HG03354 (cell line): Measurements from ENCODE around the gene FAM83G.
"Not testable (repeated sequence)": the region's sequence is repeated elsewhere in the genome, so short reads cannot be mapped to it uniquely, and the experiment has no call there.

ENCODE experiments used
- ATAC-seq: cut with Tn5 transposase; IDR thresholded peaks from one replicate; pipeline ENCODE4 v1.9.1; 2021; ENCODE audit warnings: mild to moderate bottlenecking; ENCODE audit not compliant: unreplicated experiment, poor library complexity, severe bottlenecking

Gene FAM83G

DNA sequence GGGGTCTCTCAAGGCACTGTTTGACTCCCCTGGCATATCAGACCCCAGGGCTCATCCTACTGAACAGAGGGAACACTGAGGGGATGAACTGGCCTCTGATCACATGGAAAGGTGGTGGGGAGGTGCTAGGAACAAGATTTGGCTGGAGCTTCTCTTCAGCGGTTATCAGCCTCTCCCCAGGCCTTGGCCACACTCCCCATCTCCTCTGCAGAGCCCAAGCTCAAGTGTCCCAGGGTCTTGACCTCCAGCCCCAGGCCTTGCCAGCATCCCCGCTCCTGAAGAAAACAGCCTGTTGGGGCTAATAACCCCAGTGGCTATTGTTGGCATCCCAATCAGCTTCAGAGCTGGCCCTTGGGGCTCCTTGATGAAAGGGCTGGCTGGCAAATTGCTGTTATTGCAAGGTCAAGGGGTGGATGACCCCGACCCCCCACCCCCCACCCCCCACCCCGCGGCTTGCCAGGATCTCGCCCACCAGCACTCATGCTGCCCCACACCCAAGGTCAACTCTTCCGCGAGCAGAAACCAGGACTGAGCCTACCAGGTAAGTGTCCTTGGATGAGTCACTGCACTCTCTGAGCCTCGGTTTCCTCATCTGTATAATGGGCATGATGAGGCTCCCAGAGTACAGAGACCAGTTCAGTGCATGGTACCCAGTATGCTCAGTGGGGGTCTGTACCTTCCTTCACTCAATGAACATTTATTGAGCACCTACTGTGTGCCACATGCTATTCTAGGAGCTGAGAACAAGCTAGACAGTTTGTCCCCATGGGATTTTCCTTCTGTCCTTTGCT, 18.8 kb upstream of the FAM83G start:
- ATAC-seq: no peak

DNA sequence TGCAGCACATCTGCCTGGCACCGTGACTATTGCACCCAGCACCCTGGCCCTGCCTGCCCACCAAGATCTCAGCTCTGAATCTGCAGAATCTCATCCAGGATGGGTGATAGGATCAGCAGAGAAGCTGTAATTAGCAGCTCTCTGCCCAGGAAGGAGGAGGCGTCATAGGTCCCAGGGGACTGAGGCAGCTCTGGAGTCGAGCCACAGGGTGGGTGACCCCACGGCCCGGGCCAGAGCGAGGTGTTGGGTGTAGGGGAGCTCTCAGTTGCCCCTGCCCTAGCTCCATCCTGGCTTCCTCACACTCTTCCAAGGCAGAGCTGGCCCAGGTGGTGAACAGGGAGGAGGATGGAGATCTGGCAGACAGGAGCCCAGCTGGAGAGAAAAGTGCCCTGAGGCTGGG, 18.2 kb upstream of the FAM83G start:
- ATAC-seq: no peak

DNA sequence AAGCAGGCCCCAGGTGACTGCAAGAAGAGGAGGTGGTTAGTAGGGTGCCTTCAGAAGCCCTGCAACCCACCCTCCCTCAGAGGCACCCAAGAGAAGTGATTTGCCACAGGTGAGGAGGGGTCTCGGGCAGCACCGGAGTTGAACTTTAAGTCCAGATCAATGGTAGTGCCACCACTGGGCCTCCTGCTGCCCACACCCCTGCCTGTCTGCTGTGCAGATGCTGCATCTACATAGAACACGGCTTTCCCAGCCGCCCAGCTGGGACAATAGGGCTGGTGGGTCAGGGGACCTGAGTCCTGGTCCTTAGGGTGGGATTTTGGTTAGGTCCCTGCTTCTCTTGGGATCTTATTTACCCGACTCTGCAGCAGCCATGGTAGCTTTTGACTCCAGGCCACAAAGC, 17.6 kb upstream of the FAM83G start:
- no peak for ATAC-seq

DNA sequence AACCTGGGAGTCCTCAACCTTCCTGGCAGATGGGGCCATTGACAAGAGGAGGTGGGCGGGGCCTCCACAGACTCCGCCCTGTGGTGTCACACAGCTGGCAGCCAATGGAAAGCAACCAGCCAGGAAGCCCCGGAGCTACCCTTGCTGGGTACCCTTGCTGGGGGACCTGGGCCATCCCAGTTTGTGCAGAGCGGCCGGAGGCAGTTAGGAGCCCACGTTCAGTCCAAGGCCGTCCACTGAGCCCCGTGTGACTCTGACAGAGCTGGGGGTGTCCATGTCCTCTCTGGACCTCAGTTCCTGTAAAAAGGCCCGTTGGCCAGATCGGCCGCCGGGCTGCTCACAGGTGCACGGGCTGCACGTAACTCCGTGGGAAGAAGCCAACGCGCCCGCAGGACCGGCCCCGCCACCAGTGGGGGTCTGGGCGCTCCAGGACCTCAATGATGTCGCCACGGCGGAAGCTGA, 17.1 kb upstream of the FAM83G start:
- no peak for ATAC-seq

DNA sequence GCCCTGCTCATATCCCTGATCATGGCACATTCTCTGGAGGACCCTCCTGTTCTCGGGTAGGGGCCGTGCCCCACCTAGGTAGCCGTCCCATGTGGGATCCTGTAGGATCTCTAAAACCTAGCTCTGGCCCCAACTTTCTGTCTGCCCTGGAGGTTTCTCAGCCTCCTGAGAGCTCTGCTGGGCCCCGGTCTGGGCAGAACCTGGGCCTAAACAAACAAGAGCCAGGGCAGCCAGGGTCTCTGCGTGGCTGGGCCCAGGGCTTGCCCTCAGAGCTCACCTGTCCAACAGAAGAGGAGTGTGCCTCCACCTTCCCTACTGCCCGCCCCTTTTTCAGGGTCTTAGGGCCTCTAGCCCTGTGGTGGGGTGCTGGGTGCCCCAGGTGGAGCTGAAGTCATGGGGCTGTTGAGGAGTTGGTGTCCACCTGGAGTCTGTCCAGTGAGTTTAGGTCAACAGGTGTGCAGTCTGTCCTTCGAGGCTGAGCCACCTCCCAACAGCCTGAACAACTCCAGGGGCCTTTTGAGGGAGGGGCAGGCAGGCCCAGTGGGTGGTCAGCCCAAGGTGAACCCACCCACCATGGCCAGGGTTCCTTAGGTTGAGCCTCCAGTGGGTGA, 16.6 kb upstream of the FAM83G start:
- not testable (repeated sequence) for ATAC-seq

DNA sequence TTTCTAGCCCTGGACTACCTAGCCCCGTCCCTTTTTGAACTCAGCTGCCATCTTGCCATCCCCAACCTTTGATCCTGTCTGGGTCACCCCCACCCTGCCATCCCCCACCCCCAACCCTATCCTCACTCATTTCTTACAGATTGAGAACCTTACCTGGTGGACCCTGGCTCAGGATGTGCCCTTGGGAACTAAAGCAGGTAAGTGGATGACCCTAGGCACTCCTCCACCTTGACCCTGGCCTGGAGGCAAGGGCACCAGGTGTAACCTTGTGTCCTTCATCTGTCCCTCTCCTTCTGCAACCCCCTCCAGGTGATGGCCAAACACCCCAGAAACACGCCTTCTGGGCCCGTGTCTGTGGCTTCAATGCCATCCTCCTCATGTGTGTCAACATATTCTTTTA, 15.5 kb upstream of the FAM83G start:
- no peak for ATAC-seq

DNA sequence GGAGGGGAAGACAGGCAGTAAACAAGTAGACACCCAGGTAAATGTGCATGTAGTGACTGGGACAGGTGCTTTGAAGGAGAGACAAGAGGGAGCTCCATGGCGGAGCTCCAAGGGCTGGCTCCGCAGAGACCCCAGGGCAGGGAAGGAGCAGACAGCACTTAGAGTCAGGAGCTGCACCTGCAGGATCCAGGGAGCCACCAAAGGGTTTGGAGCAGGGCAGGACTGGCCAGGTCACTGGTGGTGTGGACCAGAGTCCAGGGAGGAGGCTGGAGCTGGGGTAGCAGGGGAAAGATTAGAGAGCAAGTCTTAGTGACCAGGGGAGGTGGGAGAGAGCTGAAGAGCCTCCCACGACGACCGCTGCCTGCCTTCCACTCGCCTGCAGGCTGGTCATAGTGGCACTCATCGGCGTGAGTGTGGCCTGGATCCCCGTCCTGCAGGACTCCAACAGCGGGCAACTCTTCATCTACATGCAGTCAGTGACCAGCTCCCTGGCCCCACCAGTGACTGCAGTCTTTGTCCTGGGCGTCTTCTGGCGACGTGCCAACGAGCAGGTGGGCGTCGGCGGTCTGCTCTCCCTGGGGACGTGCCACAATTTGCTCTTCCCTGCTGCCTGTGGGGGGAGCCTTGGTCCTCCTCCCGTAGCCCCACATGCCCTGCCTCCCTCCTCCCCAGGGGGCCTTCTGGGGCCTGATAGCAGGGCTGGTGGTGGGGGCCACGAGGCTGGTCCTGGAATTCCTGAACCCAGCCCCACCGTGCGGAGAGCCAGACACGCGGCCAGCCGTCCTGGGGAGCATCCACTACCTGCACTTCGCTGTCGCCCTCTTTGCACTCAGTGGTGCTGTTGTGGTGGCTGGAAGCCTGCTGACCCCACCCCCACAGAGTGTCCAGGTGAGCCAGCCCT, 14.7 kb upstream of the FAM83G start:
- ATAC-seq: no peak

DNA sequence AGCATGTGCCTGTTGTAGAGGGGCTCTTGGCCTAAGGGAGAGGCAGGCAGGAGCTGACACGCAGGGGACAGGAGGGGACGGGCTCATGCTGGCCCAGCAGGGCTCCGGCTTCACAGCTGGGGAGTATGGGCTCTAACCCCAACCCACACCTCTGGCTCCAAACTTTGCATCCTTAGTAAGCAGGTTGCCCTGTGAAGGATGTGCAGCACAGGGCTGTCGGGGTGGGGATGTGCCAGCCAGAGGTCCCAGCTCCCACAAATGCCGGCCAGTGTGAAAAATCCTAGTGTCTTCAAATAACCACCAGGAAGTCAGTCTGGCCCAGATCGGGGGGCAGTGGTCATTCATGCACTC, 14.0 kb upstream of the FAM83G start:
- no peak for ATAC-seq

DNA sequence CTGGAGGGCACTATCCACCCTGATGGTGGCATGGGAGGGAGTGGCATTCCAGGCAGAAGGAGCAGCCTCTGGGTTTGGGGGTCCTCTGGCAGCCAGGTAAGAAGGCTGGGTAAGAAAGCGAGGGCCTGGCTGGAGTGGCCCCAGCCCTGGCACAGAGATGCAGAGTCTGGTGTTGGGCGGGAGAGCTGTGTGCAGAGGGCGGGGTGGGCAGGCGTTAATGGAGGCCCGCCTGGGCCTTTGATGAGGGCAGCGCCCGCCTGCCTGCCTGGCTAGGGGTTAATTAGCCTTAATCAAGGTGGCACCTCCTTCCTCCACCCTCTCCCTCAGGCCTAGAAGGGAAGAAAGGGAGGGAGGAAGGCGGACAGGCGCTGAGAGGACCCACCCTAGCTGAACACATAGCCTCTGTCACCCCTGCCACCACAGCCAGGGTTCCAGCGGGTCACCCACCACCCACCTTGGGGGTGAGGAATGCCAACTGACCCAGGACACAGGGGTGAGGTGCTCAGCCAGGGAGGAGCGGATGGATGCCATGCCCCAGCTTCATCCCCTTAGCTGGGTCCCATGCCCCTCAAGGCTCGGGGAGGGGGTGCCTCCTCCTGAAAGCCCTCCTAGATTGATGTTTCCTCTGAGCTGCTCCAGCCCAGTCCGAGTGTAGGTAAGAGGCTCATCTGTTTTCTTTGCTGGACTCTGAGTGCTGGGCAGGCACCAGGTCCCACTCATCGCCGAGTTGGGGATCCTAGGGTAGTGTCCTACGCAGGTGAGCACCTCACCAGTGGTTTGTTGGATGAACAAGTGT, 13.4 kb upstream of the FAM83G start:
- ATAC-seq: no peak

DNA sequence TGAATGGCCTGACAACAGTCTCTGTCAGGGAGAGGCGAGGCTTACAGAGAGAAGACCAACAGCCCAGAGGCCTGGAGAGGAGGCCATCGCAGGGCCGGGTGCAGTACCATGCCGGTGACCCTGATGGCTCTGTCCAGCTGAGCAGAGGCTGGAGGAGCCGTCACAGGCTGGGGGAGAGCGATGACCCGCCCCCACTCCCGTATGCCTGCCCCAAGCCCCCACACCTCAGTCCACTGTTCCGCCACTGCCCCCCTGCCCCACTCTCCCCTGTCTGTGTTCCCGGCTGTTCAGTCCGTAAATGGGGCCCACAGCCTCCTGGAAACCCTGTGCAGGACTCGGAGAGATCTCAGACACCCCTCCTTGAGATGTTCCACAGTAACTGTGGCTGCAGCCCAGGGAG, 12.8 kb upstream of the FAM83G start:
- ATAC-seq: no peak

DNA sequence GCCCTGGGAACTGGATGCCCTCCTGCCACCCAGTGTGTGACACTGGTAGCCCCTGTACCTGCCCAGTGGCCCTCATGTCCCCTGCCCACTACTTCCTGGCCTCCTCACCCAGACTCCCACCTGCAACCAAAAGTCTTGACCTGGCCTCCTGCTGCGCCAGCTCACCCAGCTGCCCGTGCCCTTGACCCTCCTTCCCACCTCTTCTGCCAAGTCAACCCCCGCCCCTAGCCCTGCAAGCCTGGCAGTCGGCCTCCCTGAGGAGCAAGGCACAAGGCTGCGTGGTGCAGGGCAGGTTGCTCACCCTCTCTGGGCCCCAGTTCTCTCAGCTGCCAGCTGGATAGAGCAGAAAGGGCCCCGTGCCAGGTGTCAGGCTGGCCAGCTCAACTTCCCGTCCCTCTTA, 12.3 kb upstream of the FAM83G start:
- ATAC-seq: no peak

DNA sequence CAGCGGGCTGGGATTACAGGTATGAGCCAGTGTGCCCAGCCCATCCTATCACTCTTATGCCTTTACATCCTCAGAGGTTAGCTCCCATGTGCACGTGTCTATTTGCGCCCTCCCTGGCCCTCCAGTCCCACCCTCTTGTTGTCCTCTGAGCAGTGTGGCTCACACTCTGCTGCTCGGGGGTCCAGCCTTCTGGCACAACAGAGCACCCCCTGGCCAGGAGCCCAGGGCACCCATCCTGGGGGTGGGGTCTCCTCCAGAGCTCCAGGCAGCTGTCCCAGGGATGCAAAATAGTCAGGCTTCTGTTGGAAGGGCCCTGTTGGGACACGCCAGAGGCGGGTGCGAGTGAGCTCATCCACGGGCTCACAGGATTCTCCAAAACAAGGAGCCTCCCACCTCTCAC, 11.7 kb upstream of the FAM83G start:
- no peak for ATAC-seq

DNA sequence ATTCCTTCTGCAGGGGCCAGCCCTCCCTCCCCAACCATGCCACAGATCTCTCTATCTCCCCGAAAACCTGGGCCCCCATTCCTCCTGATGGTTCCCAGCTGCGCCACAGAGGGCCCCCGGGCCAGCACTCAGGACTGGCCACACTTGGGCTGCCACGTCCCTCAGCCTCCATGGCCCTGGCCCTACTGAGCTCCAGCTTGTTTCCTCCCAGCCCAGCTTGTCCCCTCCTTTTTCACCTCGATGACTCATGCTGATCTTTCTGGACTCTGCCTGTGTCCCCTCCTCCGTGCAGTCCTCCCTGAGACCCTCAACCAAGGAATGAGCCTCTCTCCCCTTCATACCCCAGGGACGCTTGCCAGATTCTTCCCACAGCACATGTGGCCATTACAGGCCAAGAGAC, 10.9 kb upstream of the FAM83G start:
- no peak for ATAC-seq

DNA sequence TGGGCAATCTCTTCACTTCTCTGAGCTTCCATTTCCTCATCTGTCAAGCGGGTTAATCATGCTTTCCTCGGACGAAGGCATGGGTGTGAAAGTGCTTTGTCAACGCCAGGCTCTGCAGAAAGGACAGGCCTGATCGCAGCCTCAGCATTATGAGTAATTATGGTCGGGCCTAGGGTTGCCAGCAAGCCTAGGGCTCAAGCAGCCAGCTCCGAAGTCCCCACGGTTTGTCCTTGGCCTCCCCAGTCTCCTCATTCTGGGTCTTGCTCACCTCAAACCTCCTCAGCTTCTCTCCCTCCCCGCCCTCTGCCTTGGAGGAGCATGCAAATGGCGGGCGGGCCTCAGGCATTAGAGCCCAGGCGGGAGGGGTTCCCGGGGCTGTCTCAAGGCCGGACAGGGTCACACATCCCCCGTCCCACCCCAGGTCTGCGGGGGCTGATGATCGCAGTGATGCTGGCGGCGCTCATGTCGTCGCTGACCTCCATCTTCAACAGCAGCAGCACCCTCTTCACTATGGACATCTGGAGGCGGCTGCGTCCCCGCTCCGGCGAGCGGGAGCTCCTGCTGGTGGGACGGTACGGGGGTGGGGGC, 10.2 kb upstream of the FAM83G start:
- no peak for ATAC-seq

DNA sequence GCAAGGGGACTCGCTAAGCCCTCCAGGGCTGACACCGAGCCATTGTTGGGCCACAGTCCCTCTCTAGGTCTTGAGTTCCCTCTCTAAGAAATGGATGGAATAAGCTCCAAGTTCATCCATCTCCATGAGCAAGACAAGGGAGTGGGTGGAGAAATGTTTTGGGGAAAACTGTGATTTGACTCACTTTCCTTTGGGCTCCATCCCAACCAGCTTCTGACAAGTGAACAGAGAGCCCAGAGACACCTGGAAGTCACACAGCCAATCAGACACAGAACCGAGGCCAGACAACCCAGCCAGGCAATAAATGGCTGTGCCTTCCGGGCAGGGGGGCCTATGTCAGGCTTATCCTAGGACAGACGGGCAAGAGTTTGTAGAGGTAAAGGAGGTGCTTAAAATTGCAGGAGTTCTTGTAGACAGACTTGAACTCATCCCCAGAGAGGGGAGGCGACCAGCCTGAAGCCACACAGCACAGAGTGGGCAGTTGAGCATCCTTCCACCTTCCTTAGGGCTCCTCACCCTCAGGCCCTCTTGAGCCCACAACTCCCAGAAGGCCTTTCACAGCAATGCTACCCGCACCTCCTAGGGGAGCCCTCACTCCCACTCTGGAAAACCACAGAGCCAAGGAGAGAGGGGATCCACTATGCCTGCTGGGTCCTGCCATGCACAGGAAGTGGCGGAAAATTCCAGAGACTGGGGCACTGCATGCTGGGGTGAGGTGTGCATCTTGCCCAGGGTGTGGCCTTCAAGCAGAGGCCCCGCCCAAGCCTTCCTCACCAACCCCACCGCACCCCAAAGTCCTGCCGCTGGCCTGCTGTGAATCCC, 9.5 kb upstream of the FAM83G start:
- ATAC-seq: no peak

DNA sequence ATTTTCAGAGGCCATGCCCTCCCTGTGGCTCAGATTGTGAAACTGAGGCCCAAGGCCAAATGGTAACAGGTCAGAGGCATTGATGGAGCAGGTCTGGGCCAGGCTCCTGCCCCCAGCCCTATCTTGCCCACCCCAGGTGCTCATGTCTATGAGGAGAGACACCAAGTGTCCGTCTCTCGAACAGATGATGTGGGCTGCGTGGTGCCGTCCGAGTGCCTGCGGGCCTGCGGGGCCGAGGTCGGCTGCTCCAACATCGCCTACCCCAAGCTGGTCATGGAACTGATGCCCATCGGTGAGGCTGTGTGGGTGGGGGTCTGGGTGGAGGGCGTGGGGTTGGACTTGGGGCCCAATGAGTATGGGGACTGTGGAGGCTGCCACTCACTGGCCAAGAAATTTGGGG, 8.7 kb upstream of the FAM83G start:
- no peak for ATAC-seq

DNA sequence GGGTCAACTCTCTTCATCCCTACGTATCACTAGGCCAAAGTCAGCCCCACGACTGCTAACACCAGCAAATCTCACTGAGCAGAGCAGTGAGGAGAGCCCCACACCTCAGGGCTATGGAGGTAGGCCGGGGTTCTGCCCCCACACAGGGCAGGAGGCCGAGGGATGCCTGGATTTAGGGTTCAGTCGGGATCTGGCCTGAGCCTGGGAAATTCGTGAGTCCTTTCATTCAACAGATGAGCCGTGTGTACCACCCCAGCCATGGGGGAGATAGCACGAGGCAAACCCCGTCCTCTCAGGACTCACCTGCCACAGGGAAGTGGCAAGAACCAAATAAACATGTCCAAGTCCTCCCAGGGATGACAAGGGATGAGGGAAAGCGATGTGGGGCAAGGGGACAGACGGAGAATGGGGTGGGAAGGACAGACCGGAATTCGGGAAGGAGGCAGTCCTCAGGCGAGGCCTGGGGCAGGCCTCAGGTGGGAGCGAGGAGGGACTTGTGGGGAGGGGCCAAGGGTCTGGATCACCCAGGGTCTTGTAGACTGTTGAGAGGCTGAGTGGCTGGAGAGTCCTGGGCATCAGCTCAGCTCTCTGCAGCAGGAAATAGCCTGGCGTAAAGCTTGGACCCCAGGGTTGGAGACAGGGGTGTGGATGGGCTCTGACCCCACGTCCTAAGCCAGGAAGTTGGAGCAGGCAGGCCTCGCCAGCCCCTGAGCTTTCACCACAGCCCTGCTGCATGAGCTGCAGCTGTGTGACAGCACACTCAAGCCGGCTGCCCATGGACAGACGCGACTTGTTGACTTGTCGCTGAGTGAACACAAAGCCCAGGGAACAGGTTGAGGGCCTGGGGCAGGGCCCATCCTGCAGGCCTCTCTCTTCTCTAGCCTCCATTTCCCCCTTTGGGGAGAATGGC, 7.9 kb upstream of the FAM83G start:
- no peak for ATAC-seq

DNA sequence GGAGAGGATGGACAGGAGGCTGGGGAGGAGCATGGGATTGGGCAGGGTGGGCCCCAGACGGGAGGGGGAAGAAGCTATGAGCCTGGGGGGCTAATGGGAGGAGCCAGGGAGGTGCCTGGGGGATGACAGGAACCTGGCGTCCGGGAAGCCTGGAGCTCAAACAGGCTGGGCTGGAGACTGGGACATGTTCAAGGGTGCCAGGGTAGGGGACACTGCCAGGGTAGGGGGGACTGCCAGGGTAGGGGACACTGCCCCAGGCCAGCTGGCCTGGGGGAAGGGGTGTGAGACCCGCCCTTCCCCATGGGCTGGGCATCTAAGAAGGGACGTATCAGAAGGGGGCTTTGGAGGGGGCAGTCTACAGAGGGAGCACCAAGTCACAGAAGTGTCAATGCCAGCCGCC, 7.0 kb upstream of the FAM83G start:
- no peak for ATAC-seq
